ENCODE measurements around the gene TTC32. TPM values are rescaled to one million over a fixed set of nuclear protein-coding genes. Genes with fewer than 3 reads are reported as not detected.
"Not testable (repeated sequence)": the region's sequence is repeated elsewhere in the genome, so short reads cannot be mapped to it uniquely, and the experiment has no call there.

TTC32 gene
- total RNA-seq, 1 donor from 2014 or later, result 15.3 TPM

DNA sequence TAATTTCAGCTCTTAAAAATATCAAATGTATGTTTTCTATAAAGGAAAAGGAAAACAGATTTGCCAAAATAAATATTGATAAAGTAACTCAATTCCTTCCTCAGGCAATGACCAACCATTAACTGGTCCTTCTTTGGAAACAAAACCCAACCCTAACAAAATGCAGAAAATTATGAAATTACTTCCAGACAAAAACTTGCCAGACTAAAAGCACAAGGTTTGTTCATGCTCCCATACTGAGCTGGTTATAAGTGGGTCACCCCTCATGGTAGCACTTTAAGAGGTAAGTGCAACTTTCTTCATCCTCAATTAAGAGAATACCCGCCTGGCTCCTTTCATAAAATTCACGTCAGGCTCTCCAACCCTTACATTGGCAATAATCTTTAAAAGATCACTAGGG lies 31.1 kb upstream of the TTC32 start:
- Mint-ChIP-seq H3K36me3 (ENCODE audit: unreplicated experiment) (peaks cover under 1% of the 10 kb centered on the region), H3K27ac (ENCODE audit: unreplicated experiment) (no peak overlapping the region), H3K4me3 (ENCODE audit: unreplicated experiment) (no peak overlapping the region), H3K4me1 (ENCODE audit: low read depth, unreplicated experiment) (no peaks in the 10 kb centered on the region), H3K27me3 (ENCODE audit: unreplicated experiment) (no peaks in the 10 kb centered on the region), H3K9me3 (ENCODE audit: unreplicated experiment) (no peaks in the 10 kb centered on the region)
- no peak for DNase-seq
- no peak for TF ChIP-seq CTCF (IDR thresholded peaks at IDR 0.05; ENCODE audit: partially characterized antibody, unreplicated experiment)

DNA sequence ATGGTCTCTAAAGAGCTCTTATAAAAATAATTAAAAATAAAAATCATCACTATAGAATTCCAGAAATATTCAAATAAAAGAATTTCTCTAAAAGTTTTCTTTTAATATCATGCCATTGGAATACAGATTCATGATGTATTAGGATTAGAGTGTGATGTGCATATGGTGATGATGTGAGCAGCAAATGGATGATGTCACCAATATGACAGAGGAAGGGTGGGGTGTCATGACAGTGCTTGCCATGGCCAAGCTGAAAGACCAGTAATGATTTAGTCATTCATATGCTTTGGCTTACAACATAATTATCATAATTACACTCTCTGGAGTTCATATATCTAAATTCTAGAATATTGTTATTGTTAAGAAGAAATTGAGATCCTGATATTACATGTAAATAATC lies 27.4 kb upstream of the TTC32 start:
- Mint-ChIP-seq H3K27ac (ENCODE audit: unreplicated experiment) (no peak overlapping the region), H3K9me3 (ENCODE audit: unreplicated experiment) (no peaks in the 10 kb centered on the region), H3K4me1 (ENCODE audit: low read depth, unreplicated experiment) (no peaks in the 10 kb centered on the region), H3K36me3 (ENCODE audit: unreplicated experiment) (peaks cover 19% of the 10 kb centered on the region), H3K27me3 (ENCODE audit: unreplicated experiment) (no peaks in the 10 kb centered on the region), H3K4me3 (ENCODE audit: unreplicated experiment) (no peak overlapping the region)
- no peak for TF ChIP-seq CTCF (IDR thresholded peaks at IDR 0.05; ENCODE audit: partially characterized antibody, unreplicated experiment)
- DNase-seq, result no peak

- H3K9me3 Mint-ChIP-seq (ENCODE audit: unreplicated experiment); H3K4me3 Mint-ChIP-seq (ENCODE audit: unreplicated experiment); H3K4me1 Mint-ChIP-seq (ENCODE audit: low read depth, unreplicated experiment); H3K27me3 Mint-ChIP-seq (ENCODE audit: unreplicated experiment); DNase-seq; H3K27ac Mint-ChIP-seq (ENCODE audit: unreplicated experiment): not testable (repeated sequence)
- peaks cover 25% of the 10 kb centered on the region for H3K36me3 Mint-ChIP-seq (ENCODE audit: unreplicated experiment)
Measured at GRCh38 chr2:19927816-19928215, 26.0 kb upstream of the TTC32 start.

GRCh38 chr2:19924526-19924925 lies 22.7 kb upstream of the TTC32 start:
- not testable (repeated sequence) for H3K9me3 Mint-ChIP-seq (ENCODE audit: unreplicated experiment); H3K4me3 Mint-ChIP-seq (ENCODE audit: unreplicated experiment); DNase-seq; H3K27me3 Mint-ChIP-seq (ENCODE audit: unreplicated experiment); H3K4me1 Mint-ChIP-seq (ENCODE audit: low read depth, unreplicated experiment); H3K27ac Mint-ChIP-seq (ENCODE audit: unreplicated experiment)
- peaks cover 25% of the 10 kb centered on the region for H3K36me3 Mint-ChIP-seq (ENCODE audit: unreplicated experiment)

GRCh38 chr2:19922188-19922587 lies 20.4 kb upstream of the TTC32 start:
- not testable (repeated sequence) for H3K4me3 Mint-ChIP-seq (ENCODE audit: unreplicated experiment); DNase-seq; H3K9me3 Mint-ChIP-seq (ENCODE audit: unreplicated experiment); H3K4me1 Mint-ChIP-seq (ENCODE audit: low read depth, unreplicated experiment); H3K27ac Mint-ChIP-seq (ENCODE audit: unreplicated experiment); H3K27me3 Mint-ChIP-seq (ENCODE audit: unreplicated experiment)
- peaks cover 16% of the 10 kb centered on the region for H3K36me3 Mint-ChIP-seq (ENCODE audit: unreplicated experiment)

GRCh38 chr2:19916385-19916950 lies 14.7 kb upstream of the TTC32 start:
- Mint-ChIP-seq H3K4me1 (ENCODE audit: low read depth, unreplicated experiment) (no peaks in the 10 kb centered on the region), H3K4me3 (ENCODE audit: unreplicated experiment) (no peak overlapping the region), H3K36me3 (ENCODE audit: unreplicated experiment) (no peaks in the 10 kb centered on the region), H3K9me3 (ENCODE audit: unreplicated experiment) (peaks cover 2% of the 10 kb centered on the region), H3K27me3 (ENCODE audit: unreplicated experiment) (no peaks in the 10 kb centered on the region), H3K27ac (ENCODE audit: unreplicated experiment) (no peak overlapping the region)
- DNase-seq, result no peak
- no peak for TF ChIP-seq CTCF (IDR thresholded peaks at IDR 0.05; ENCODE audit: partially characterized antibody, unreplicated experiment)
